GM12878 (cell line): Measurements from ENCODE around the gene SMIM44. TPM values are rescaled to one million over a fixed set of nuclear protein-coding genes. Genes with fewer than 3 reads are reported as not detected.

Experiments used
- ATAC-seq: fragments of 200-7000 bp; cut with Tn5 transposase; 3 replicates; pipeline ENCODE4 v1.9.1; 2020; ENCODE audit warnings: mild to moderate bottlenecking, moderate library complexity
- BruUV-seq: library from RNA; stranded (reverse); fragments of 400-500 nt; replicated peaks from 2 replicates; lab custom pipeline; 2021; lab: Mats Ljungman, UMichigan
- CTCF ChIA-PET: fragments of 300-600 bp; sonication (Branson Sonifier 250); formaldehyde crosslinking; extraction: SDS; loops from one replicate; lab custom pipeline; 2021; ENCODE audit warnings: inconsistent platforms; lab: Yijun Ruan, JAX
- POLR2A ChIA-PET: fragments of 350-600 bp; formaldehyde crosslinking; extraction: SDS; loops from one replicate; lab custom pipeline; 2021; ENCODE audit warnings: inconsistent platforms; lab: Charles Lee
- RAD21 ChIA-PET: fragments of 300-600 bp; sonication (Branson Sonifier 250); formaldehyde crosslinking; loops from one replicate; lab custom pipeline; 2023; ENCODE audit warnings: antibody characterized with exemption; ENCODE audit not compliant: unreplicated experiment; lab: Charles Lee
- SMC1A ChIA-PET: fragments of 300-600 bp; sonication (Branson Sonifier 250); formaldehyde crosslinking; loops from one replicate; lab custom pipeline; 2023; ENCODE audit not compliant: unreplicated experiment, uncharacterized antibody; lab: Charles Lee
- DNase-seq: peaks from one replicate; pipeline ENCODE4 v3.0.0-alpha.2; 2011; ENCODE audit warnings: low read depth, low spot score
- FAIRE-seq: peaks from 3 replicates; lab custom pipeline; 2011; peaks lifted over from hg19 to GRCh38; lab: Jason Lieb, UNC
- H2AFZ ChIP-seq: 2 replicates; pipeline ENCODE4 v1.6.0; 2011; ENCODE audit warnings: low read depth, low read length, control low read depth; ENCODE audit not compliant: control insufficient read depth
- H3K27ac ChIP-seq: 2 replicates; pipeline ENCODE4 v1.5.1; 2011; ENCODE audit warnings: control low read depth; ENCODE audit not compliant: control insufficient read depth, insufficient read depth
- H3K27me3 ChIP-seq, 2 experiments: replicated peaks in 1 of 2; 2 replicates each; pipeline versions ENCODE4 v1.6.0 to v1.6.1; 2011; ENCODE audit warnings: low read length in 1 of 2; ENCODE audit not compliant: control insufficient read depth in 2 of 2, insufficient read depth in 2 of 2
- H3K36me3 ChIP-seq, 2 experiments: 2 replicates each; pipeline ENCODE4 v1.5.1; 2011; ENCODE audit warnings: low read length in 1 of 2; ENCODE audit not compliant: control insufficient read depth in 2 of 2, insufficient read depth in 2 of 2
- H3K4me1 ChIP-seq: 2 replicates; pipeline ENCODE4 v1.6.1; 2011; ENCODE audit warnings: mild to moderate bottlenecking, low read length, moderate library complexity, mixed read lengths; ENCODE audit not compliant: control insufficient read depth, insufficient read depth
- H3K4me2 ChIP-seq: 2 replicates; pipeline ENCODE4 v1.6.0; 2011; ENCODE audit warnings: control low read depth; ENCODE audit not compliant: control insufficient read depth, insufficient read depth
- H3K4me3 ChIP-seq: fragments of 200-600 bp; sonication (generic); 2 replicates; pipeline ENCODE4 v1.5.1; 2016
- H3K79me2 ChIP-seq: 2 replicates; pipeline ENCODE4 v1.6.0; 2011; ENCODE audit warnings: low read length; ENCODE audit not compliant: control insufficient read depth, insufficient read depth
- H3K9ac ChIP-seq: 2 replicates; pipeline ENCODE4 v1.8.0; 2011; ENCODE audit warnings: low read length, control low read depth, mixed read lengths; ENCODE audit not compliant: control insufficient read depth, insufficient read depth
- H3K9me3 ChIP-seq: replicated peaks from 3 replicates; pipeline ENCODE4 v1.5.1; 2011; ENCODE audit warnings: mild to moderate bottlenecking, low read length; ENCODE audit not compliant: control insufficient read depth, insufficient read depth
- H4K20me1 ChIP-seq: 2 replicates; pipeline ENCODE4 v1.6.0; 2011; ENCODE audit not compliant: control insufficient read depth, insufficient read depth
- CHD4 ChIP-seq: fragments of 200-600 bp; sonication (generic); IDR thresholded peaks from 2 replicates; pipeline ENCODE4 v1.6.1; 2016; ENCODE audit warnings: mild to moderate bottlenecking
- CREB1 ChIP-seq: IDR thresholded peaks from 2 replicates; pipeline ENCODE4 v1.6.1; 2012; ENCODE audit warnings: low read depth, mild to moderate bottlenecking, inconsistent platforms
- FOS ChIP-seq: IDR thresholded peaks from 3 replicates; pipeline ENCODE4 v1.6.1; 2011; ENCODE audit warnings: borderline replicate concordance; ENCODE audit not compliant: insufficient read length; ENCODE audit errors: extremely low read depth
- SMARCA5 ChIP-seq: fragments of 450-650 bp; IDR thresholded peaks from 2 replicates; pipeline ENCODE4 v1.6.1; 2017; ENCODE audit warnings: mild to moderate bottlenecking
- TBL1XR1 ChIP-seq: IDR thresholded peaks from 2 replicates; pipeline ENCODE4 v1.6.1; 2012; ENCODE audit warnings: low read depth, low read length, improper control_type of control experiment
- ZNF24 ChIP-seq: fragments of 450-650 bp; IDR thresholded peaks from 2 replicates; pipeline ENCODE4 v1.6.1; 2017; ENCODE audit warnings: antibody characterized with exemption, mild to moderate bottlenecking
- ZNF274 ChIP-seq: IDR thresholded peaks from one replicate; pipeline ENCODE4 v1.8.0; 2011; ENCODE audit not compliant: insufficient read length, insufficient read depth
- WGBS: methylation state at CpG from one replicate; pipeline ENCODE4 v1.1.6; 2016; ENCODE audit warnings: low lambda C conversion rate; ENCODE audit not compliant: insufficient replicate concordance, insufficient coverage; ENCODE audit errors: missing lambda C conversion rate; 5-methylcytosine and 5-hydroxymethylcytosine counted together
- in situ Hi-C: fragments of 300-500 bp; cut with MboI; formaldehyde crosslinking; loops from 9 replicates; pipeline ENCODE4 v1.14.3; 2018; ENCODE audit warnings: mixed read lengths
- intact Hi-C: fragments of 100-400 bp; cut with micrococcal nuclease; formaldehyde crosslinking; loops from one replicate; pipeline ENCODE4 v1.14.2; 2022; ENCODE audit not compliant: unreplicated experiment
- polyA plus RNA-seq, 11 experiments: library from polyadenylated mRNA; depleted of rRNA in 4 of 11; unstranded in 6 of 11; stranded (reverse) in 5 of 11; fragments of >200 nt; fragmentation: Nextera tagmentation in 4 of 11; fragmentation: Illumina TruSeq in 1 of 11; extraction: Ambion mirVana in 4 of 11; extraction: Trizol in 1 of 11; gene quantifications; 1 replicate in 1 of 11; 2 replicates in 10 of 11; pipeline versions ENCODE4 v1.2.1 to v1.2.3, GENCODE V29; 2011 to 2016; ENCODE audit warnings: inconsistent platforms in 2 of 11, missing spikeins in 2 of 11, low read depth in 1 of 11
- total RNA-seq, 4 experiments: library from RNA; depleted of rRNA in 3 of 4; stranded (reverse); fragments of >200 nt in 3 of 4; fragmentation: Illumina TruSeq in 1 of 4; extraction: Trizol in 1 of 4; gene quantifications; 2 replicates each; pipeline versions ENCODE4 v1.2.1 to v1.2.3, GENCODE V29; 2013 to 2021
- TF ChIP-seq, protein P1 (sequence below): fragments of 450-650 bp; formaldehyde crosslinking; IDR thresholded peaks from 2 replicates; pipeline ENCODE4 v1.4.0; 2022; ENCODE audit warnings: mild to moderate bottlenecking, moderate library complexity
- TF ChIP-seq, protein P2 (sequence below): fragments of 450-650 bp; IDR thresholded peaks from 2 replicates; pipeline ENCODE4 v1.6.1; 2017; ENCODE audit warnings: antibody characterized with exemption, mild to moderate bottlenecking, moderate library complexity
- TF ChIP-seq, protein P3 (sequence below): fragments of 450-650 bp; IDR thresholded peaks from 2 replicates; pipeline ENCODE4 v1.6.1; 2017; ENCODE audit warnings: low read depth, mild to moderate bottlenecking, moderate library complexity
- TF ChIP-seq, protein P4 (sequence below): IDR thresholded peaks from 2 replicates; pipeline ENCODE4 v1.6.1; 2011; ENCODE audit warnings: borderline replicate concordance, low read depth, mild to moderate bottlenecking, moderate library complexity, low read length; ENCODE audit not compliant: insufficient read depth, poor library complexity, severe bottlenecking

SMIM44 gene
- total and polyA plus RNA-seq, 10 of the 15 experiments (the other 5 are each of a cell fraction or from before 2014, with no cell fraction given) = not detected

DNA sequence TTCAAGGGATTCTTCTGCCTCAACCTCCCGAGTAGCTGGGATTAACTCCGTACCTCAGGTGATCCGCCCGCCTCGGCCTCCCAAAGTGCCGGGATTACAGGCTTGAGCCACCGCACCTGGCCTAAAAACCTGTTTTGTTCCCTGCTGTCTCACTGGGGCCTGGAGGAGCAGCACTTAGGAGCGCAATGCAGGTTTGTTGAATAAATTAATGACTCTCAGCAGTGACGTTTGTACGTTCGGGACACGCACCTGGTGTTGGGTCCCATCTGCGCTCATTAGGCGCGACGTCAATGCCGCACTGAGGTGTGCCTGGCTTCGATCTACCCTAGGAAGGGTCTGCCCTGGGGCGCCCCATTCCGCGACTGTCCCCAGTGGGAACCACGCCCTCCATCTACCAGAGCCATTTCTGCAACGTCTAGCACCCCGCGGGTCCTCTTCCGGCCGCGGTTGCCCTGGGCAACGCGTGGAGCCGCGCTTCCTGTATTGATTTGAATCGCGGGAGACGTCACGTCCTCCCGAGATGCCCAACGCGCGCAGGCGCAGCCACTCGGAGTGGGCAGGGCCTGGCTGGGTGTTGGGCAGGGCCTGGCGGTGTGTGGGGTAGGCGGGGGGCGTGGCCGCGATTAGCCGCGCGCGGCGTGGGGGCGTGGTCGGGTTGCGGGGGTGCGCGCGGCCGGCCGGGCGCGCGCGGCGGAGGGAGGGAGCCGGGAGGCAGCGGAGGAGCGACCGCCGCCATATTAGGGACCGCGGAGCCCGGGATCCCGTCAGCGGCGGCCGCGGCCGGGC lies 22.6 kb upstream of the SMIM44 start, which contains the start of gene FZR1:
FZR1 (plus strand) TSS at position 714 of the 786 bp plus-strand sequence. CDS start 16,679 bp downstream, outside the sequence.
- H3K27ac ChIP-seq = peak within 1 kb of the TSS; percentile 91
- peak within 1 kb of the TSS; percentile 99 for H3K4me3 ChIP-seq
- H2AFZ ChIP-seq = peak within 1 kb of the TSS; percentile 98
- under 1% methylated on average over 45 of the region's 79 CpGs for WGBS
- peaks cover 7% of the 10 kb centered on the region for H3K4me1 ChIP-seq
- in situ Hi-C loops (no loop called here), intact Hi-C loops (no loop called here)
- SMC1A ChIA-PET = interaction anchor here (0.6 kb wide), 1 partner anchor 49 kb away, joined by 3 read pairs; no protein-coding TSS in a partner anchor
- BruUV-seq = TSS peak; percentile 89
- H3K4me2 ChIP-seq = peak within 1 kb of the TSS; percentile 97
- POLR2A ChIA-PET = interaction anchor here (0.9 kb wide), 1 partner anchor 9 kb away, joined by 4 read pairs; no protein-coding TSS in a partner anchor
- RAD21 ChIA-PET = no interaction called here
- CTCF ChIA-PET = no interaction called here
- H3K27me3 ChIP-seq = no peaks in the 10 kb centered on the region
- no peaks in the 10 kb centered on the region; a peak in 3 of 4 replicates for H3K36me3 ChIP-seq
- no peaks in the 10 kb centered on the region for H4K20me1 ChIP-seq
- DNase-seq (peak; percentile 94), FAIRE-seq (peak; percentile 95), ATAC-seq (peak; percentile 93)
- H3K79me2 ChIP-seq = peaks cover 36% of the 10 kb centered on the region
- no peaks in the 10 kb centered on the region for H3K9me3 ChIP-seq
- peak within 1 kb of the TSS; percentile 91 for H3K9ac ChIP-seq
- TF ChIP-seq ZNF274 = no peak
- 0 out of 2 replicates have a peak, but pooled peaks have one; percentile 54 for TF ChIP-seq SMARCA5
- TF ChIP-seq, protein P1, sequence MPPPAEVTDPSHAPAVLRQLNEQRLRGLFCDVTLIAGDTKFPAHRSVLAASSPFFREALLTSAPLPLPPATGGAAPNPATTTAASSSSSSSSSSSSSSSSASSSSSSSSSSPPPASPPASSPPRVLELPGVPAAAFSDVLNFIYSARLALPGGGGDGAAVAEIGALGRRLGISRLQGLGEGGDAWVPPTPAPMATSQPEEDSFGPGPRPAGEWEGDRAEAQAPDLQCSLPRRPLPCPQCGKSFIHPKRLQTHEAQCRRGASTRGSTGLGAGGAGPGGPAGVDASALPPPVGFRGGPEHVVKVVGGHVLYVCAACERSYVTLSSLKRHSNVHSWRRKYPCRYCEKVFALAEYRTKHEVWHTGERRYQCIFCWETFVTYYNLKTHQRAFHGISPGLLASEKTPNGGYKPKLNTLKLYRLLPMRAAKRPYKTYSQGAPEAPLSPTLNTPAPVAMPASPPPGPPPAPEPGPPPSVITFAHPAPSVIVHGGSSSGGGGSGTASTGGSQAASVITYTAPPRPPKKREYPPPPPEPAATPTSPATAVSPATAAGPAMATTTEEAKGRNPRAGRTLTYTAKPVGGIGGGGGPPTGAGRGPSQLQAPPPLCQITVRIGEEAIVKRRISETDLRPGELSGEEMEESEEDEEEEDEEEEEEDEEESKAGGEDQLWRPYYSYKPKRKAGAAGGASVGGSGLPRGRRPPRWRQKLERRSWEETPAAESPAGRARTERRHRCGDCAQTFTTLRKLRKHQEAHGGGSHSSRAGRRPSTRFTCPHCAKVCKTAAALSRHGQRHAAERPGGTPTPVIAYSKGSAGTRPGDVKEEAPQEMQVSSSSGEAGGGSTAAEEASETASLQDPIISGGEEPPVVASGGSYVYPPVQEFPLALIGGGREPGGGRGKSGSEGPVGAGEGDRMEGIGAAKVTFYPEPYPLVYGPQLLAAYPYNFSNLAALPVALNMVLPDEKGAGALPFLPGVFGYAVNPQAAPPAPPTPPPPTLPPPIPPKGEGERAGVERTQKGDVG = no peak
- TF ChIP-seq, protein P2, sequence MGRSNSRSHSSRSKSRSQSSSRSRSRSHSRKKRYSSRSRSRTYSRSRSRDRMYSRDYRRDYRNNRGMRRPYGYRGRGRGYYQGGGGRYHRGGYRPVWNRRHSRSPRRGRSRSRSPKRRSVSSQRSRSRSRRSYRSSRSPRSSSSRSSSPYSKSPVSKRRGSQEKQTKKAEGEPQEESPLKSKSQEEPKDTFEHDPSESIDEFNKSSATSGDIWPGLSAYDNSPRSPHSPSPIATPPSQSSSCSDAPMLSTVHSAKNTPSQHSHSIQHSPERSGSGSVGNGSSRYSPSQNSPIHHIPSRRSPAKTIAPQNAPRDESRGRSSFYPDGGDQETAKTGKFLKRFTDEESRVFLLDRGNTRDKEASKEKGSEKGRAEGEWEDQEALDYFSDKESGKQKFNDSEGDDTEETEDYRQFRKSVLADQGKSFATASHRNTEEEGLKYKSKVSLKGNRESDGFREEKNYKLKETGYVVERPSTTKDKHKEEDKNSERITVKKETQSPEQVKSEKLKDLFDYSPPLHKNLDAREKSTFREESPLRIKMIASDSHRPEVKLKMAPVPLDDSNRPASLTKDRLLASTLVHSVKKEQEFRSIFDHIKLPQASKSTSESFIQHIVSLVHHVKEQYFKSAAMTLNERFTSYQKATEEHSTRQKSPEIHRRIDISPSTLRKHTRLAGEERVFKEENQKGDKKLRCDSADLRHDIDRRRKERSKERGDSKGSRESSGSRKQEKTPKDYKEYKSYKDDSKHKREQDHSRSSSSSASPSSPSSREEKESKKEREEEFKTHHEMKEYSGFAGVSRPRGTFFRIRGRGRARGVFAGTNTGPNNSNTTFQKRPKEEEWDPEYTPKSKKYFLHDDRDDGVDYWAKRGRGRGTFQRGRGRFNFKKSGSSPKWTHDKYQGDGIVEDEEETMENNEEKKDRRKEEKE = no peak
- TF ChIP-seq CHD4 = no peak
- TF ChIP-seq, protein P3, sequence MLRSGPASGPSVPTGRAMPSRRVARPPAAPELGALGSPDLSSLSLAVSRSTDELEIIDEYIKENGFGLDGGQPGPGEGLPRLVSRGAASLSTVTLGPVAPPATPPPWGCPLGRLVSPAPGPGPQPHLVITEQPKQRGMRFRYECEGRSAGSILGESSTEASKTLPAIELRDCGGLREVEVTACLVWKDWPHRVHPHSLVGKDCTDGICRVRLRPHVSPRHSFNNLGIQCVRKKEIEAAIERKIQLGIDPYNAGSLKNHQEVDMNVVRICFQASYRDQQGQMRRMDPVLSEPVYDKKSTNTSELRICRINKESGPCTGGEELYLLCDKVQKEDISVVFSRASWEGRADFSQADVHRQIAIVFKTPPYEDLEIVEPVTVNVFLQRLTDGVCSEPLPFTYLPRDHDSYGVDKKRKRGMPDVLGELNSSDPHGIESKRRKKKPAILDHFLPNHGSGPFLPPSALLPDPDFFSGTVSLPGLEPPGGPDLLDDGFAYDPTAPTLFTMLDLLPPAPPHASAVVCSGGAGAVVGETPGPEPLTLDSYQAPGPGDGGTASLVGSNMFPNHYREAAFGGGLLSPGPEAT = 0 out of 2 replicates have a peak, but pooled peaks have one; percentile 37
- peak; percentile 97 for TF ChIP-seq CREB1
- TF ChIP-seq, protein P4, sequence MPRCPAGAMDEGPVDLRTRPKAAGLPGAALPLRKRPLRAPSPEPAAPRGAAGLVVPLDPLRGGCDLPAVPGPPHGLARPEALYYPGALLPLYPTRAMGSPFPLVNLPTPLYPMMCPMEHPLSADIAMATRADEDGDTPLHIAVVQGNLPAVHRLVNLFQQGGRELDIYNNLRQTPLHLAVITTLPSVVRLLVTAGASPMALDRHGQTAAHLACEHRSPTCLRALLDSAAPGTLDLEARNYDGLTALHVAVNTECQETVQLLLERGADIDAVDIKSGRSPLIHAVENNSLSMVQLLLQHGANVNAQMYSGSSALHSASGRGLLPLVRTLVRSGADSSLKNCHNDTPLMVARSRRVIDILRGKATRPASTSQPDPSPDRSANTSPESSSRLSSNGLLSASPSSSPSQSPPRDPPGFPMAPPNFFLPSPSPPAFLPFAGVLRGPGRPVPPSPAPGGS = no peak
- TF ChIP-seq FOS = no peak
- no peak for TF ChIP-seq TBL1XR1
- no peak for TF ChIP-seq ZNF24
